GM19099 (cell line): Measurements from ENCODE around the gene ADRB1.

ENCODE experiments used
- POLR2A ChIP-seq: IDR thresholded peaks from 3 replicates; pipeline ENCODE4 v1.6.1; 2011; ENCODE audit warnings: low read depth; ENCODE audit not compliant: insufficient read length; ENCODE audit errors: extremely low read depth

Gene ADRB1

GRCh38 chr10:114061789-114062188 lies 18.1 kb downstream of the ADRB1 start:
- TF ChIP-seq POLR2A: no peak

- no peak for TF ChIP-seq POLR2A
These were observed 20.7 kb downstream of the ADRB1 start for GRCh38 chr10:114064151-114065048.

- TF ChIP-seq POLR2A: no peak
These were observed 21.4 kb downstream of the ADRB1 start for GRCh38 chr10:114065049-114065435.

GRCh38 chr10:114068054-114068707 lies 24.5 kb downstream of the ADRB1 start:
- no peak for TF ChIP-seq POLR2A

GRCh38 chr10:114070710-114071109 lies 27.0 kb downstream of the ADRB1 start:
- TF ChIP-seq POLR2A: no peak

GRCh38 chr10:114071178-114071577 lies 27.5 kb downstream of the ADRB1 start:
- no peak for TF ChIP-seq POLR2A

GRCh38 chr10:114073395-114074186 lies 29.9 kb downstream of the ADRB1 start:
- no peak for TF ChIP-seq POLR2A

- no peak for TF ChIP-seq POLR2A
These were observed 31.4 kb downstream of the ADRB1 start for GRCh38 chr10:114075093-114075492.

- no peak for TF ChIP-seq POLR2A
These were observed 33.7 kb downstream of the ADRB1 start for GRCh38 chr10:114077347-114077746.

GRCh38 chr10:114077815-114078219 lies 34.2 kb downstream of the ADRB1 start:
- no peak for TF ChIP-seq POLR2A

GRCh38 chr10:114078346-114078745 lies 34.7 kb downstream of the ADRB1 start:
- TF ChIP-seq POLR2A: no peak

GRCh38 chr10:114079421-114079820 lies 35.8 kb downstream of the ADRB1 start:
- no peak for TF ChIP-seq POLR2A

- no peak for TF ChIP-seq POLR2A
These were observed 38.4 kb downstream of the ADRB1 start for GRCh38 chr10:114081911-114082583.

- TF ChIP-seq POLR2A: no peak
These were observed 39.4 kb downstream of the ADRB1 start for GRCh38 chr10:114083040-114083439.

- no peak for TF ChIP-seq POLR2A
These were observed 40.5 kb downstream of the ADRB1 start for GRCh38 chr10:114084215-114084614.
